AG04450 (cell line): ENCODE results near the gene PNPLA7. TPM values are rescaled to one million over a fixed set of nuclear protein-coding genes. Genes with fewer than 3 reads are reported as not detected.
A peak's percentile ranks its signal among the peaks of the same experiment; 100 is the strongest.

Experiments
- CTCF ChIA-PET: fragments of 300-600, 350-600 bp; formaldehyde crosslinking; extraction: SDS; loops from one replicate; lab custom pipeline; 2022; ENCODE audit warnings: antibody characterized with exemption, inconsistent platforms; lab: Charles Lee
- POLR2A ChIA-PET: fragments of 350-600 bp; formaldehyde crosslinking; extraction: SDS; loops from one replicate; lab custom pipeline; 2021; ENCODE audit warnings: antibody characterized with exemption, inconsistent platforms; lab: Yijun Ruan, JAX
- DNase-seq: peaks from one replicate; pipeline ENCODE4 v3.0.0-alpha.2; 2011; ENCODE audit warnings: low read depth, low spot score
- H3K27ac ChIP-seq: one replicate; pipeline ENCODE4 v1.5.1; 2012; ENCODE audit warnings: low read depth, low read length, control low read depth
- H3K27me3 ChIP-seq: one replicate; pipeline ENCODE4 v1.6.0; 2012; ENCODE audit warnings: low read length; ENCODE audit not compliant: control insufficient read depth, insufficient read depth
- H3K4me3 ChIP-seq: 2 replicates; pipeline ENCODE4 v1.5.1; 2011; ENCODE audit warnings: mild to moderate bottlenecking, low read depth, low read length, control low read depth
- H3K9me3 ChIP-seq: 2 replicates; pipeline ENCODE4 v1.5.1; 2012; ENCODE audit warnings: low read length; ENCODE audit not compliant: control insufficient read depth, insufficient read depth
- polyA plus RNA-seq: library from polyadenylated mRNA; depleted of rRNA; stranded (reverse); fragments of >200 nt; gene quantifications from 2 replicates; pipeline ENCODE4 v1.2.3, GENCODE V29; 2011
- TF ChIP-seq, protein P1 (sequence below): IDR thresholded peaks from 2 replicates; pipeline ENCODE4 v1.5.1; 2011; ENCODE audit warnings: low read depth, low read length, control low read depth, inconsistent platforms

PNPLA7 gene
- polyA plus RNA-seq, 1 experiment, result 0.26 TPM

DNA sequence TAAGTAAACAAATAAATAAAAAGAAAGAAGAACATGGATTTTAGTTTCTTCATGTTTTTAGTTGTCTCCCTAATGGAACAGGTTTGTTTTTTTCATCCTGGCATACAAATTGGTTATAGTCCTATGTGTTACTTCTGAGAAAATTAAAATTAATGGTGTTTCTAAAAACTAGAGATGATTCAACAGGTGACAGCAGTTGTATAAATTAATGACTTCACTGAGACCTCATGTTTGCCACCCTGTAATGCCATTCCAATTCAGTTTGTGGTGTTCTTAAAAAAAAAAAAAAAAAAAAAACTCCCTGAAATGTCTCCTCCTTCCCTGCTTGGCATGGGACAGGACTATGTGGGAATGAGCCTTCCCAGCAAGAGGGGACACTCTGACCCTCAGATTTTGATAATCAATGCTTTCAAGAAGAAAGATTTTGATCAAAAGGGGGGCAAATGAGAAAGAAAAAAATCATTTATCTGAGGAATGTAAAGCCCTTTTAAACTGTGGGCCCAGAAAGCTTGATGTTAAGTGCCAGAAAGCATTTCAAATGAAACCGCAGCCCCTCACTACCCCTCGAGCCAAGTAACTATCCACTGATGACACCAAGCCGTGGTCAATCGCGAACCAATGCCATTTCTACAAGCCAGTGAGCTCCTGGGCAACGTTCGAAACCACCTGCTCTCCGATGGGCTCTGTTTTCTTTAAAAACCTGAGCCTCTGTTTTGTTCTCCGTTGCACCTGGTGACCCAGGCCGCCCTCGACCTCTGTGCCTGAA lies 128.2 kb downstream of the PNPLA7 start:
- TF ChIP-seq, protein P1, sequence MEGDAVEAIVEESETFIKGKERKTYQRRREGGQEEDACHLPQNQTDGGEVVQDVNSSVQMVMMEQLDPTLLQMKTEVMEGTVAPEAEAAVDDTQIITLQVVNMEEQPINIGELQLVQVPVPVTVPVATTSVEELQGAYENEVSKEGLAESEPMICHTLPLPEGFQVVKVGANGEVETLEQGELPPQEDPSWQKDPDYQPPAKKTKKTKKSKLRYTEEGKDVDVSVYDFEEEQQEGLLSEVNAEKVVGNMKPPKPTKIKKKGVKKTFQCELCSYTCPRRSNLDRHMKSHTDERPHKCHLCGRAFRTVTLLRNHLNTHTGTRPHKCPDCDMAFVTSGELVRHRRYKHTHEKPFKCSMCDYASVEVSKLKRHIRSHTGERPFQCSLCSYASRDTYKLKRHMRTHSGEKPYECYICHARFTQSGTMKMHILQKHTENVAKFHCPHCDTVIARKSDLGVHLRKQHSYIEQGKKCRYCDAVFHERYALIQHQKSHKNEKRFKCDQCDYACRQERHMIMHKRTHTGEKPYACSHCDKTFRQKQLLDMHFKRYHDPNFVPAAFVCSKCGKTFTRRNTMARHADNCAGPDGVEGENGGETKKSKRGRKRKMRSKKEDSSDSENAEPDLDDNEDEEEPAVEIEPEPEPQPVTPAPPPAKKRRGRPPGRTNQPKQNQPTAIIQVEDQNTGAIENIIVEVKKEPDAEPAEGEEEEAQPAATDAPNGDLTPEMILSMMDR, result no peak
- Histone ChIP-seq H3K27ac (no peak overlapping the region), H3K9me3 (no peaks in the 10 kb centered on the region; the same call in 1 of the 2 replicates), H3K4me3 (peak overlapping the region; percentile 64), H3K27me3 (no peaks in the 10 kb centered on the region)
- ChIA-PET CTCF (interaction anchor here (0.6 to 1.9 kb wide), 9 partner anchors 11 to 185 kb away, joined by 3 to 9 read pairs (median 4); no protein-coding TSS in a partner anchor), POLR2A (interaction anchor here (1.0 kb wide), 1 partner anchor 135 kb away, joined by 3 read pairs; no protein-coding TSS in a partner anchor)
- DNase-seq, result no peak

- no peak overlapping the region for H3K27ac ChIP-seq
- no peaks in the 10 kb centered on the region for H3K27me3 ChIP-seq
- DNase-seq, result no peak
- TF ChIP-seq, protein P1, result no peak
- H3K9me3 ChIP-seq, result no peaks in the 10 kb centered on the region; the same call in 1 of the 2 replicates
- CTCF ChIA-PET, result no interaction called here
- POLR2A ChIA-PET, result no interaction called here
- peak overlapping the region; percentile 40 for H3K4me3 ChIP-seq
These were observed 132.8 kb downstream of the PNPLA7 start for GRCh38 chr9:137417161-137418021.

DNA sequence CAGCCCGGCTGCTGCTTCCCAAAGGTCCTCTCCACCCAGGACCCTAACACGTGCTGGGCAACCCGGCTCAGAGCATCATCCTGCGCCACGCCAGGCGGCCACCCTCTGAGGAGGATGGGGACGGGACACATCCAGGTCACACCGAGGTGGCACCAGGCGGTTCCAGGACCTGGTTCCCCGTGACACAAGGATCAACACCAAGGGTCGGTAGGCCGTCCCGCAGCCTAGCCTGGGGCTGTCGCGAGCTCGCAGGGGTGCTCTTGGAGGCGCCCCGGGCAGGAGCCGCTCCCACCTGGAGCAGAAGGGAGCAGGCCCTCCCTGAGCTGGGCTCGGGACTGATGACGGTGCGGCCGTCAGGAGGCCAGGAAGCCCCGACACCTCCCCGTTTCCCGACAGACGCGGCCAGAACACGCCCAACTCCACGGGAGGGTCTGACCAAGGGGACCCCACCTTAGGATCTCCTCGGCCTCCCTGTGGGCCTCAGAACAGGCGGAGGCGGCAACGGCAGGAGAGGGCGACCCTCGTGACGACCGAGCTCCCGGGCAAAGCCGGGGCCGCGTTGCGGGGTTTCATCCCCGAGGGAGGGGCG lies 133.5 kb downstream of the PNPLA7 start:
- no peaks in the 10 kb centered on the region; the same call in 1 of the 2 replicates for H3K9me3 ChIP-seq
- H3K4me3 ChIP-seq, result no peak overlapping the region
- ChIA-PET POLR2A (no interaction called here), CTCF (no interaction called here)
- no peaks in the 10 kb centered on the region for H3K27me3 ChIP-seq
- no peak for DNase-seq
- TF ChIP-seq, protein P1, result no peak
- no peak overlapping the region for H3K27ac ChIP-seq

DNA sequence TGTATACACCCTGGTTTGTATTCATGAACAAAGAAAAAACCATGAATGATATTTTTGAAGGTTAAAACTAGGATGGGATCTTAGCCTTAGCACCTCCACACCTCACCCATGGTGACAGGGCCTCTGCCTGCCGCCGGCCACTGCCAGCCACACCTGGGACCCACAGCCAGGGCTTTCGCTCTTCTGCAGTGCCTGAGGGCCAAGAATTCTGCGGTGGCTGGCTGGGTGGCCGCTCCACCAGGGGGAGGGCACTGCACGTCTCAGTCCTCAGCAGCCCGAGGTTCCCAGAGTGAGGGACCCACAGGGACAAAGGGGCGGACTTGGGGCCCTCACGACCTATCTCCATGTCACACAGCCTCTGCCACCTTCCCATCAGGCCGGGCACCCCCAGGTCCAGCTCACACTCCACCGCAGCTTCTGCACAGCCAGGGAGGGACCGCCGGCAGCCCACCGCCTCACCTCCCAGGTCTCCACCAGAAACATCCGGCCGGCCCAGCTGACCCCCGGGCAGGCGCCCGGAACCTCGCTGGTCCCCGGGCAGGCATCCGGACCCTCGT lies 134.1 kb downstream of the PNPLA7 start:
- TF ChIP-seq, protein P1, result no peak
- no peaks in the 10 kb centered on the region for H3K27me3 ChIP-seq
- CTCF ChIA-PET, result no interaction called here
- POLR2A ChIA-PET, result no interaction called here
- DNase-seq, result no peak
- no peak overlapping the region for H3K27ac ChIP-seq
- no peak overlapping the region for H3K4me3 ChIP-seq
- H3K9me3 ChIP-seq, result no peaks in the 10 kb centered on the region; the same call in 1 of the 2 replicates
